Fibroblast of lung (primary cell): ENCODE data around the gene SNX15.

ENCODE experiments used
- CTCF ChIP-seq, 2 donors: IDR thresholded peaks in 1 of 2; conservative IDR thresholded peaks in 1 of 2; 1 replicate in 1 of 2; 2 replicates in 1 of 2; pipeline ENCODE4 v1.5.1; 2011 to 2012; ENCODE audit warnings: low read length in 2 of 2, control low read depth in 1 of 2, inconsistent platforms in 1 of 2, low read depth in 1 of 2, mild to moderate bottlenecking in 1 of 2
- EZH2 ChIP-seq: IDR thresholded peaks from 2 replicates; pipeline ENCODE4 v1.5.1; 2012; ENCODE audit warnings: low read length, control low read depth, mild to moderate bottlenecking; ENCODE audit errors: missing control alignments

- TF ChIP-seq EZH2: no peak
- no peak for TF ChIP-seq CTCF (conservative IDR thresholded peaks at IDR 0.05 in 1 of 2, IDR thresholded peaks at IDR 0.05 in 1 of 2; ENCODE audit: low read depth in 1 of 2, low read length in 2 of 2)
These were observed 36.9 kb upstream of the SNX15 start for GRCh38 chr11:64990222-64990923.
